ENCODE data around the gene SLC26A11. TPM values are rescaled to one million over a fixed set of nuclear protein-coding genes. Genes with fewer than 3 reads are reported as not detected.

SLC26A11 gene
- total and polyA plus RNA-seq, 2 donors from 2014 or later: 11.3 to 24.5 TPM

GRCh38 chr17:80183581-80184422, 36.4 kb upstream of the SLC26A11 start:
- H3K27ac ChIP-seq (ENCODE audit: low read depth in 2 of 2, low read length in 2 of 2): no peak overlapping the region
- H3K4me3 ChIP-seq (ENCODE audit: low read length in 3 of 3): no peak overlapping the region
- TF ChIP-seq CTCF (IDR thresholded peaks at IDR 0.05; ENCODE audit: borderline replicate concordance, extremely low read depth, insufficient read depth): no peak
- H3K9ac ChIP-seq (ENCODE audit: low read length in 3 of 3): no peak overlapping the region
- FAIRE-seq (no peak), DNase-seq (no peak)
- no peaks in the 10 kb centered on the region for H3K27me3 ChIP-seq (ENCODE audit: control insufficient read depth, insufficient read depth, low read length)
- H3K36me3 ChIP-seq (ENCODE audit: control insufficient read depth in 2 of 3, insufficient read depth in 3 of 3, low read length in 3 of 3): no peaks in the 10 kb centered on the region
- H3K9me3 ChIP-seq (ENCODE audit: control insufficient read depth in 2 of 3, insufficient read depth in 1 of 3, low read length in 3 of 3): no peaks in the 10 kb centered on the region
- intact Hi-C loops (cut with DNase I): no loop called here
- H3K4me1 ChIP-seq (ENCODE audit: control insufficient read depth in 2 of 3, insufficient read depth in 2 of 3, low read depth in 1 of 3, low read length in 3 of 3): peaks cover 0 to 2% (median 0%) of the 10 kb centered on the region in 3 donors

DNA sequence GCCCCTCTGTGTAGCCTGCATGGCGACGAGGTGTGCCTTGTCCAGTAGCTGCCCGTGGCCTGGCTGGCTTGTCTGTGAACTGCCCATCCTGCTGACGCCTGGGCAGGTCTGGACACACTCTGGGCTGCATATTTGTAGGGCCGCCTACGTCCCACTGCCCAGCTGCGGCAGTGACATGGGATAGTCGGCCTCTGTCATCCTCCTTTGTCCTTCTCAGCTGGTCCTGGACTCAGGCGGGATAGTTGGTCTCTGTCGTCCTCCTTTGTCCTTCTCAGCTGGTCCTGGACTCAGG, 35.9 kb upstream of the SLC26A11 start:
- Histone ChIP-seq H3K27me3 (ENCODE audit: control insufficient read depth, insufficient read depth, low read length) (no peaks in the 10 kb centered on the region), H3K27ac (ENCODE audit: low read depth in 2 of 2, low read length in 2 of 2) (no peak overlapping the region), H3K9ac (ENCODE audit: low read length in 3 of 3) (no peak overlapping the region), H3K36me3 (ENCODE audit: control insufficient read depth in 2 of 3, insufficient read depth in 3 of 3, low read length in 3 of 3) (no peaks in the 10 kb centered on the region), H3K9me3 (ENCODE audit: control insufficient read depth in 2 of 3, insufficient read depth in 1 of 3, low read length in 3 of 3) (no peaks in the 10 kb centered on the region), H3K4me3 (ENCODE audit: low read length in 3 of 3) (no peak overlapping the region), H3K4me1 (ENCODE audit: control insufficient read depth in 2 of 3, insufficient read depth in 2 of 3, low read depth in 1 of 3, low read length in 3 of 3) (peaks cover 0 to 2% (median 1%) of the 10 kb centered on the region in 3 donors)
- intact Hi-C loops (cut with DNase I): no loop called here
- FAIRE-seq: no peak
- TF ChIP-seq CTCF (IDR thresholded peaks at IDR 0.05; ENCODE audit: borderline replicate concordance, extremely low read depth, insufficient read depth): no peak
- no peak for DNase-seq

- Histone ChIP-seq H3K9me3 (ENCODE audit: control insufficient read depth in 2 of 3, insufficient read depth in 1 of 3, low read length in 3 of 3) (no peaks in the 10 kb centered on the region), H3K4me3 (ENCODE audit: low read length in 3 of 3) (no peak overlapping the region), H3K27ac (ENCODE audit: low read depth in 2 of 2, low read length in 2 of 2) (no peak overlapping the region), H3K27me3 (ENCODE audit: control insufficient read depth, insufficient read depth, low read length) (no peaks in the 10 kb centered on the region), H3K36me3 (ENCODE audit: control insufficient read depth in 2 of 3, insufficient read depth in 3 of 3, low read length in 3 of 3) (no peaks in the 10 kb centered on the region), H3K9ac (ENCODE audit: low read length in 3 of 3) (no peak overlapping the region), H3K4me1 (ENCODE audit: control insufficient read depth in 2 of 3, insufficient read depth in 2 of 3, low read depth in 1 of 3, low read length in 3 of 3) (peaks cover 0 to 2% (median 2%) of the 10 kb centered on the region in 3 donors)
- no peak for FAIRE-seq
- intact Hi-C loops (cut with DNase I): no loop called here
- TF ChIP-seq CTCF (IDR thresholded peaks at IDR 0.05; ENCODE audit: borderline replicate concordance, extremely low read depth, insufficient read depth): no peak
- DNase-seq: no peak
Observed at GRCh38 chr17:80185968-80186367, 34.3 kb upstream of the SLC26A11 start.

Data from kidney (tissue), 14 donors.